ENCODE results near the gene ARL17B.
"Not testable (repeated sequence)": the region's sequence is repeated elsewhere in the genome, so short reads cannot be mapped to it uniquely, and the experiment has no call there.

Gene ARL17B

DNA sequence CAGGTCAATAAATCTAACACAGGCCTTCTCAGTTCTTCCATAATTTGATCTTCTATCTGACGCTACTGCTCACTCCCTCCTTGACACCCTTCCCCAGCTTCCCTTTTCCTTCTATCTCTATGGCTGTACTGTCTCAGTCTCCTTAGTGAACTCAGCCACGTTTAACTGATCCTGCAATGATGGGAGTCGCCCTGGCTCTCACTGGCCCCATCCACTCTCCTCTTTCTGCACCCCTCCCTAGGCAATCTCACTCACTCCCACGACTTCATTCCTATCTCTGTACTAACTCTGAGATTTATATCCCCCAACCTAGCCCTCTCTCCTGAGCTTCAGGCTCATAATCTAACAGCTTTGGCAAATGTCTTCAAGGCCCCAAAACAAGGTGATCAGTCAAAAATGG is 7.7 kb downstream of the ARL17B start:
- H3K4me3 ChIP-seq (replicated peaks; ENCODE audit: low read depth, low read length); H3K27me3 ChIP-seq (replicated peaks; ENCODE audit: control insufficient read depth, insufficient read depth, low read length); H3K36me3 ChIP-seq (ENCODE audit: control insufficient read depth, insufficient read depth, low read length); DNase-seq (ENCODE audit: extremely low read depth, insufficient read length): not testable (repeated sequence)

DNA sequence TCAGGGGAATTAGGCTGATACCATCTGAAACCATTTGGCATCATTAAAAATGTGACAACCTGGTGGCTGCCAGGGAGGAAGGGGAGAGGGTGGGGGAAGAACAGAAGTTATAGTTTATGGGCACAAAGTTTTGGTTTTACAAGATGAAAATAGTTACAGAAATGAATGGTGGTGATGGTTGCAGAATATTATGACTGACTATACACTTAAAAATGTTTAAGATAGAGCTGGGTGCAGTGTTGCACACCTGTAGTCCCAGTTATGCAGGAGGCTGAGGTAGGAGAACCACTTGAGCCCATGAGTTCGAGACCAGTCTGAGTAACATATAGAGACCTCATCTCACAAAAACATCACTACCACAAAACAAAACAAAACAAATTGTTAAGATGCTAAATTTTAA is 12.5 kb downstream of the ARL17B start:
- DNase-seq (ENCODE audit: extremely low read depth, insufficient read length); H3K27me3 ChIP-seq (replicated peaks; ENCODE audit: control insufficient read depth, insufficient read depth, low read length); H3K4me3 ChIP-seq (replicated peaks; ENCODE audit: low read depth, low read length); H3K36me3 ChIP-seq (ENCODE audit: control insufficient read depth, insufficient read depth, low read length): not testable (repeated sequence)

DNA sequence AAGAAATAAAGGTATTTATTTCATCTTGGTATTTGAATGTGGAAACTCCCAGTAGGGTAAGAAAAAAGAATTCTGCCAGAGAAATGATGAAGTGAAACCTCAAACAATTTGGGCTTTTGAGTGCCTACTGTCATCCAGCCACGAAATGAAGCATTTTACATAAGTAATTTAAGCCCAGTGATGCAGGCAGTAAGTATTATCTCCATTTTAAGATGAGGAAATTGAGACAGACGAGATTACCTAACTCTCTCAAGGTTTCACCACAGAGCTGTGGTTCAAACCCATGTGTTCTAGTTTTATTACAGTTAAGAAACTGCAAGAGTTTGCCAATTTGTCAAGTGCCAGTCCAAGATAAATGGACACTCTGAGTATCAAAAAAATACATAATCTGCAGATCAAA is 13.2 kb downstream of the ARL17B start:
- not testable (repeated sequence) for H3K4me3 ChIP-seq (replicated peaks; ENCODE audit: low read depth, low read length); DNase-seq (ENCODE audit: extremely low read depth, insufficient read length); H3K36me3 ChIP-seq (ENCODE audit: control insufficient read depth, insufficient read depth, low read length); H3K27me3 ChIP-seq (replicated peaks; ENCODE audit: control insufficient read depth, insufficient read depth, low read length)

DNA sequence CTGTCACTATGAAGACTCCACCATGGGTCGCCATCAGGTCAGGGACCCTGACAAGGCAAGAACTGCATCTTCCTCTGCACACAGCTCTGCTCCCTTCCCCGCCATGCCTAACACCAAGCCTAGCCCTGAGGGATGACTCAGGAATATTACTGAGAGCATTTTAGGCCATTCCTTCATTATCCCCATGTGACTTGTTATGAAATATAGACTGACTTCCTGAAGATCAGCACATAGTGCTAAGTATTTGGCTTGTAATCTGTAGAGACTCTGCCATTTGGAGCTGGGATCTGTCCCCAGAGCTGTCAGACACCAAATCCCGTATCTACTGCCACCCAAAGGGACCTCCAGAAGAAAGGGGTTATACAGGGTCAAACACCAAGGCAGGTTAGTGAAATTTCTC is 19.4 kb downstream of the ARL17B start:
- H3K36me3 ChIP-seq (ENCODE audit: control insufficient read depth, insufficient read depth, low read length); DNase-seq (ENCODE audit: extremely low read depth, insufficient read length); H3K27me3 ChIP-seq (replicated peaks; ENCODE audit: control insufficient read depth, insufficient read depth, low read length); H3K4me3 ChIP-seq (replicated peaks; ENCODE audit: low read depth, low read length): not testable (repeated sequence)

DNA sequence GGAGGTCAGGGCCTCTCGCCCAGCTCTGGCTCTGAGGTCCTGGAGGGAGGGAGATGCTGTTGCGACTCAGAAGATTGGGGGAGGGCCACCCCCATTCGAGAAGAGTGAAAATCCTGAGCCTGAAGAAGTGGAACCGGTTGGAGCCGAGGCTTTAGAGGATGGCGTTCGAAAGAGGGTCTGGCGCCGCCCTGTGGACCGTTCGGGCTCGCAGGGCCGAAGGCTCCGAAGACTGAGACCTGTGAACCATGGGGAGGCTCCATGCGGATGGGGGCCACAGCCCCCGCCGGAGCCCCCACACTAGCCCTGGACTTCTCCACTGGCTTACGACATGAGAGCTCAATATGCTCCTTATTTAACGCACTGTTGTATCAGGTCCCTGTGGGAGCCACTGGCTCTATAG is 20.3 kb downstream of the ARL17B start:
- not testable (repeated sequence) for H3K4me3 ChIP-seq (replicated peaks; ENCODE audit: low read depth, low read length); H3K27me3 ChIP-seq (replicated peaks; ENCODE audit: control insufficient read depth, insufficient read depth, low read length); H3K36me3 ChIP-seq (ENCODE audit: control insufficient read depth, insufficient read depth, low read length); DNase-seq (ENCODE audit: extremely low read depth, insufficient read length)

DNA sequence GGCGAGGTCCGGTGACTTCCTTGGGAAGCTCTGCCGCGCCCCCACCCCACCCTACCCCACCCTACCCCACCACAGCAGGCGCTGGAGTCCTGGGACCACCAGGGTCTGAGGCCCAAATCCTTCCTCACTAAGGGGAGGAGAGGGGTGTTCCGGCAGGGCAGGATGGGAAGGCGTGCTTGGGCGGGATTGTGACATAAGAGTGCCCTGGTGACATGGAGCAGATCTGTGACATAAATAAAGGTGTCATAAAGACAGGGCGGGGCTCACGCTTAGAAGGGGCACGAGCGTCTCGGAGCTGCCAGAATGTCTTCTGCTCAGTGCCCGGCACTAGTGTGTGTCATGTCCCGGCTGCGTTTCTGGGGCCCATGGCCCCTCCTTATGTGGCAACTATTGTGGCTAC is 66.7 kb downstream of the ARL17B start, which contains the start of gene LRRC37A:
Gene LRRC37A, plus strand, starts transcription at position 301 of the 400 bp plus-strand sequence. Its CDS starts 3 bp downstream, at position 304.
- not testable (repeated sequence) for H3K27me3 ChIP-seq (replicated peaks; ENCODE audit: control insufficient read depth, insufficient read depth, low read length); H3K36me3 ChIP-seq (ENCODE audit: control insufficient read depth, insufficient read depth, low read length); DNase-seq (ENCODE audit: extremely low read depth, insufficient read length); H3K4me3 ChIP-seq (replicated peaks; ENCODE audit: low read depth, low read length)

DNA sequence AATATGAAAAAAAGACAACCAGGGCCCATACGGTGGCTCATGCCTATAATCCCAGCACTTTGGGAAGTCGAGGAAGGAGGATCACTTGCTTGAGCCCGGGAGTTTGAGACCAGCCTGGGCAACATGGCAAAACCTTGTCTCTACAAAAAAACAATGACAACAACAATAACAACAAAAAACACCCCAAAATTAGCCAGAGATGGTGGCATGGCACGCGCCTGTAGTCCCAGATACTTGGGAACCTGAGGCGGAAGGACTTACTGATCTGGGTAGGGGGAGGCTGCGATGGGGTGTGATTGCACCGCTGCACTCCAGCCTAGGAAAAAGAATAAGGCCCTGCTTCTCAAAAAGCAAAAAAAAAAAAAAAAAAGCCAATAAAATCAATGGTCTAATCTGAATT is 69.9 kb downstream of the ARL17B start:
- H3K27me3 ChIP-seq (replicated peaks; ENCODE audit: control insufficient read depth, insufficient read depth, low read length); H3K4me3 ChIP-seq (replicated peaks; ENCODE audit: low read depth, low read length); DNase-seq (ENCODE audit: extremely low read depth, insufficient read length); H3K36me3 ChIP-seq (ENCODE audit: control insufficient read depth, insufficient read depth, low read length): not testable (repeated sequence)

DNA sequence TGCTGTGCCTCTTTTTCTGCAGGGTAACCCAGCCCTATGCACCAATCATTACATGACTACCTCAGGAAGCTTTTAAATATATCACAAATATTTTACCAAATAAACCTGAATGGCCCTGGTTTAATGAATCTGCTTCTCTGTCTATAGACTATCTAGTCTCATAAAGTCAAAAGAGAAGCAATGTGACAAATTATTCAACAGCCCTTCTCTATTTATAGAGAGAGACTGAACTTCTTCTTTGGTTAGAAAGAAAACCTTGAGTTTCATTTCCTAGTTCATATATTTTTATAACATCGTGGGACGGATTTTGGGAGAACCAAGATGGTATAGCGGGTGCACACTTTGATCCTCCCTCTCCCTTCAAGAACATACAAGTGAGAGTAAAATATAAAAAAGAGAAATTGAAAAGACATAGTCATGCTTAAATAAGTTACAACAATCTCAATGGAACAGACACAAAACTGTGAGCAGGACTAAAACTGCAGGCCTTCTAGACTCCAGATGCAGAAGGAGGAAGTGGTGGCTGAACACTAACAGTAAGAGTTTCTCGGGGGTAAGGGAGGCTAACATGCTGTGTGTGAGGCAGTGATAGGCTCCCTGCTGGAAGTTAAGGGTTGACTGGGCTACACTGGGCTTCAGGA is 70.5 kb downstream of the ARL17B start:
- H3K4me3 ChIP-seq (replicated peaks; ENCODE audit: low read depth, low read length); H3K36me3 ChIP-seq (ENCODE audit: control insufficient read depth, insufficient read depth, low read length); H3K27me3 ChIP-seq (replicated peaks; ENCODE audit: control insufficient read depth, insufficient read depth, low read length): not testable (repeated sequence)
- peak; percentile 66 for DNase-seq (ENCODE audit: extremely low read depth, insufficient read length)

DNA sequence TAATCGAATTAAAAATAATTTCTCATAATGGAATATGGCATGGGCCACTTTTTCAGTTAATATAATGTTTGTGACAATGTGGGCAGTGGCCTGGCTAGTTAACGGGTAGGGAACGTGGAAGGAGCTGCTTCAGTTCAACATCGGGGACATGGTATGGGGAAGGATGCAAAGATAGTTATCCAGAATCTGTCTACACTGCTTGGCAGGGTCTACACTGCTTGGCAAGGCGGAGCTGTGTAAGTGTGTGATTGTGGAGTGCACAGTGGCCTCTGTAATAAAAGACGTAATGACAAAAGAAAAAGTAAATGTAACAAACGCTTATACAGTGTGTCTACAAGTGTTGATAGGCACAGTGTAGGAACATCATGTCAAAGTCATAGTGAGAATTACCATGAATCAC is 74.0 kb downstream of the ARL17B start:
- H3K27me3 ChIP-seq (replicated peaks; ENCODE audit: control insufficient read depth, insufficient read depth, low read length); DNase-seq (ENCODE audit: extremely low read depth, insufficient read length); H3K4me3 ChIP-seq (replicated peaks; ENCODE audit: low read depth, low read length); H3K36me3 ChIP-seq (ENCODE audit: control insufficient read depth, insufficient read depth, low read length): not testable (repeated sequence)

DNA sequence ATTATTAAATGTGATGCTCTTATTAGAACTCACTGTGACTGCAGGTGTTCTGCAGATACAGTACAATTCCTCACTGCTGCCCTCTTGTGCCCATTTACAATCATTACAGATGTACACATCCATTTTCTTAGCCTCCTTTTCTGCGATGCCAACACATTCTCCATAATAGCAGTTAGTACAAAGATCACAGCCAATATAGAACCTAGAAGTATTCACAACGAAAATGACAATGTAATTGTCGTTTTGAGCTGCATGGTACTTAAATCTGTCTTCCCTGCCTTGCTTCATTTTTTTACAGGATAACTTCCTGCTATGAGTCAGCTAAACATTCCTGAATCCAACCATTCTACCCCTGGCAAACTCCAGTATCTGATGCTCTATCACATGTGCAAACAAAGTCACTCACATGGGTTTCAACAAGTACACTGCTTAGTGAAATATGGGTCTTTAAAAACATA is 74.8 kb downstream of the ARL17B start:
- TF ChIP-seq, protein P1, sequence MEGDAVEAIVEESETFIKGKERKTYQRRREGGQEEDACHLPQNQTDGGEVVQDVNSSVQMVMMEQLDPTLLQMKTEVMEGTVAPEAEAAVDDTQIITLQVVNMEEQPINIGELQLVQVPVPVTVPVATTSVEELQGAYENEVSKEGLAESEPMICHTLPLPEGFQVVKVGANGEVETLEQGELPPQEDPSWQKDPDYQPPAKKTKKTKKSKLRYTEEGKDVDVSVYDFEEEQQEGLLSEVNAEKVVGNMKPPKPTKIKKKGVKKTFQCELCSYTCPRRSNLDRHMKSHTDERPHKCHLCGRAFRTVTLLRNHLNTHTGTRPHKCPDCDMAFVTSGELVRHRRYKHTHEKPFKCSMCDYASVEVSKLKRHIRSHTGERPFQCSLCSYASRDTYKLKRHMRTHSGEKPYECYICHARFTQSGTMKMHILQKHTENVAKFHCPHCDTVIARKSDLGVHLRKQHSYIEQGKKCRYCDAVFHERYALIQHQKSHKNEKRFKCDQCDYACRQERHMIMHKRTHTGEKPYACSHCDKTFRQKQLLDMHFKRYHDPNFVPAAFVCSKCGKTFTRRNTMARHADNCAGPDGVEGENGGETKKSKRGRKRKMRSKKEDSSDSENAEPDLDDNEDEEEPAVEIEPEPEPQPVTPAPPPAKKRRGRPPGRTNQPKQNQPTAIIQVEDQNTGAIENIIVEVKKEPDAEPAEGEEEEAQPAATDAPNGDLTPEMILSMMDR (IDR thresholded peaks at IDR 0.05; ENCODE audit: insufficient read depth, low read length, poor library complexity, severe bottlenecking) = peak; percentile 67
- not testable (repeated sequence) for H3K4me3 ChIP-seq (replicated peaks; ENCODE audit: low read depth, low read length); H3K27me3 ChIP-seq (replicated peaks; ENCODE audit: control insufficient read depth, insufficient read depth, low read length); DNase-seq (ENCODE audit: extremely low read depth, insufficient read length); H3K36me3 ChIP-seq (ENCODE audit: control insufficient read depth, insufficient read depth, low read length)

DNA sequence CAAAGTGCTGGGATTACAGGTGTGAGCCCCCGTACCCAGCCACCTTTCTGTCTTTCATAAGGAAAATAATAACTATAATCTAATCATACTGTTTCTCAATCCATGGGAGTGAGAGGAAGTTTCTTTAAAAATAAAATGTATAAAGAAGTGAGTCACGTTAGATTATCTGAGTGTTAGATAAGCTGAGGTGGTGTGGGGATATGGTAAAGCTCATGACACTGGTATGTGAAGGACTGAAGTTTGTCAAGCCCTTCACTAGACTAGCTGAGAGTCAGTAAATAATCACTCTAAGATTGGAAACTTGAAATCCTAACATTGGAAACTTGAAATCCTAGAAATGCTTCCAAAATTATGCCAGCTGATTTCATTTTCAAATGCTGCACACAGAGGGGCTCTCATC is 76.1 kb downstream of the ARL17B start:
- not testable (repeated sequence) for DNase-seq (ENCODE audit: extremely low read depth, insufficient read length); H3K36me3 ChIP-seq (ENCODE audit: control insufficient read depth, insufficient read depth, low read length); H3K27me3 ChIP-seq (replicated peaks; ENCODE audit: control insufficient read depth, insufficient read depth, low read length); H3K4me3 ChIP-seq (replicated peaks; ENCODE audit: low read depth, low read length)

DNA sequence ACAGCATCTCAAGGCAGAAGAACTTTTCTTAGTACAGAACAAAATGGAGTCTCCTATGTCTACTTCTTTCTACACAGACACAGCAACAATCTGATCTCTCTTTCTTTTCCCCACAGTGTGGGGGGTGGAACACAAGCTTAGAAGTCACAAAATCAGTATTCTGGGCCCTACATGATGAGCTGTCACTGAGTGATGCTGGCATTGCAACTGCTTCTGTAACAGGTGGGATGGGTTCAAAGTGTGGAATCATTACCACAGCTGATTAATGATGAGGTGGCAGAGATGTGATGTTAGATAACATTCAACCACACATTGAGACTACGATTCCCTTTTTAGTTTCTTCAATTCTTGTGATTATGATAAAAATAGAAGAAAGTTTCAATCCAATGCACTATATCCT is 77.1 kb downstream of the ARL17B start:
- H3K27me3 ChIP-seq (replicated peaks; ENCODE audit: control insufficient read depth, insufficient read depth, low read length); H3K36me3 ChIP-seq (ENCODE audit: control insufficient read depth, insufficient read depth, low read length); DNase-seq (ENCODE audit: extremely low read depth, insufficient read length); H3K4me3 ChIP-seq (replicated peaks; ENCODE audit: low read depth, low read length): not testable (repeated sequence)

DNA sequence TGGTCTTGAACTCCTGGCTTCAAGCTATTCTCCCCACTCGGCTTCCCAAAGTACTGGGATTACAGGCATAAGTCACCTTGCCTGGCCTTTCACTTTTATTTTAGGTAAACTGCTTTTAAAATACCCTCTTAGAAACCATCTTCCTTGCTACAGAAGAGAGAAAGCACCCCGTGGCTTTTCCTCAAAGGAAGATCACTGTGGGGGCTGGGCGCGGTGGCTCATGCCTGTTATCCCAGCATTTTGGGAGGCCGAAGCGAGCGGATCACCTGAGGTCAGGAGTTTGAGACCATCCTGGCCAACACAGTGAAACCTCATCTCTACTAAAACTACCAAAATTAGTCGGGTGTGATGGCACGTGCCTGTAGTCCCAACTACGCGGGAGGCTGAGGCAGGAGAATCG is 78.9 kb downstream of the ARL17B start:
- H3K36me3 ChIP-seq (ENCODE audit: control insufficient read depth, insufficient read depth, low read length); H3K27me3 ChIP-seq (replicated peaks; ENCODE audit: control insufficient read depth, insufficient read depth, low read length); H3K4me3 ChIP-seq (replicated peaks; ENCODE audit: low read depth, low read length); DNase-seq (ENCODE audit: extremely low read depth, insufficient read length): not testable (repeated sequence)

DNA sequence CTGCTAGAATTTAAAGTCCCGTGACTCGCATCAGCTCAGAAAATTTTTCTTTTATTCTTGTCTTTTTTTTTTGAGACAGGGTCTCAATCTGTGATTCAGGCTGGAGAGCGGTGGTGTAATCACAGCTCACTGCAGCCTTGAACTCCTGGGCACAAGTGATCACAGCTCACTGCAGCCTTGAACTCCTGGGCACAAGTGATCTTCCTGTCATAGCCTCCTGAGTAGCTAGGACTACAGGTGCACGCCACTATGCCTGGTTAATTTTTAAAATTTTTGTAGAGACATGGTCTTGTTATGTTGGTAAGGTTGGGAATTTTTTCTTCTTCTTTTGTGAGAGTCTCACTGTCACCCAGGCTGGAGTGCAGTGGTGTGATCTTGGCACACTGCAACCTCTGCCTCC is 80.2 kb downstream of the ARL17B start:
- not testable (repeated sequence) for H3K36me3 ChIP-seq (ENCODE audit: control insufficient read depth, insufficient read depth, low read length); H3K27me3 ChIP-seq (replicated peaks; ENCODE audit: control insufficient read depth, insufficient read depth, low read length); H3K4me3 ChIP-seq (replicated peaks; ENCODE audit: low read depth, low read length); DNase-seq (ENCODE audit: extremely low read depth, insufficient read length)

All from GM06990 (cell line).